GM21723 (cell line): ENCODE data around the gene HLCS.

ENCODE experiments used
- ATAC-seq: cut with Tn5 transposase; IDR thresholded peaks from one replicate; pipeline ENCODE4 v1.9.1; 2021; ENCODE audit warnings: mild to moderate bottlenecking, moderate library complexity; ENCODE audit not compliant: unreplicated experiment

The HLCS gene

GRCh38 chr21:36750576-36750959, 215.9 kb downstream of the HLCS start:
- no peak for ATAC-seq

GRCh38 chr21:36749935-36750575, 216.4 kb downstream of the HLCS start:
- ATAC-seq: no peak

- no peak for ATAC-seq
Observed at GRCh38 chr21:36747815-36748383, 218.6 kb downstream of the HLCS start.

- ATAC-seq: no peak
Observed at GRCh38 chr21:36747041-36747814, 219.2 kb downstream of the HLCS start.

GRCh38 chr21:36745459-36745858, 221.0 kb downstream of the HLCS start:
- no peak for ATAC-seq

GRCh38 chr21:36744560-36745231, 221.8 kb downstream of the HLCS start:
- ATAC-seq: no peak

- ATAC-seq: no peak
Observed at GRCh38 chr21:36744190-36744559, 222.3 kb downstream of the HLCS start.

- no peak for ATAC-seq
Observed at GRCh38 chr21:36743446-36743845, 223.0 kb downstream of the HLCS start.

GRCh38 chr21:36743008-36743407, 223.5 kb downstream of the HLCS start:
- no peak for ATAC-seq

- ATAC-seq: no peak
Observed at GRCh38 chr21:36741506-36741905, 225.0 kb downstream of the HLCS start.

- no peak for ATAC-seq
Observed at GRCh38 chr21:36738489-36739126, 227.9 kb downstream of the HLCS start.

- no peak for ATAC-seq
Observed at GRCh38 chr21:36735724-36736320, 230.6 kb downstream of the HLCS start.

- ATAC-seq: no peak
Observed at GRCh38 chr21:36735201-36735515, 231.3 kb downstream of the HLCS start.

- ATAC-seq: no peak
Observed at GRCh38 chr21:36734367-36735200, 231.9 kb downstream of the HLCS start.

GRCh38 chr21:36733857-36734256, 232.6 kb downstream of the HLCS start:
- ATAC-seq: no peak

- ATAC-seq: no peak
Observed at GRCh38 chr21:36732761-36733160, 233.7 kb downstream of the HLCS start.

- no peak for ATAC-seq
Observed at GRCh38 chr21:36732217-36732616, 234.3 kb downstream of the HLCS start.

- ATAC-seq: no peak
Observed at GRCh38 chr21:36730291-36731281, 235.9 kb downstream of the HLCS start.
